ENCODE results near the gene PSMD3. TPM values are rescaled to one million over a fixed set of nuclear protein-coding genes. Genes with fewer than 3 reads are reported as not detected.

Gene PSMD3
- total and polyA plus RNA-seq, 9 of the 15 experiments (the other 6 are each of a cell fraction or from before 2014, with no cell fraction given), result 2.0 to 251 (median 135) TPM

GRCh38 chr17:39953471-39953888 lies 27.1 kb upstream of the PSMD3 start (continued):
- no peak for TF ChIP-seq ZNF518B (CRISPR knock-in tag; IDR thresholded peaks at IDR 0.05)
- no peak for TF ChIP-seq BRF1 (IDR thresholded peaks at IDR 0.05; ENCODE audit: borderline replicate concordance, extremely low read depth, insufficient read length)
- no peak for TF ChIP-seq ATF2 (CRISPR knock-in tag; IDR thresholded peaks at IDR 0.05)
- no peak for TF ChIP-seq E2F4 (CRISPR knock-in tag; IDR thresholded peaks at IDR 0.05; ENCODE audit: low read depth)
- no peak for TF ChIP-seq CHD2 (IDR thresholded peaks at IDR 0.05; ENCODE audit: low read depth, low read length)
- TF ChIP-seq NEUROD1 (IDR thresholded peaks at IDR 0.05; ENCODE audit: borderline replicate concordance, low read depth, low read length, partially characterized antibody), result no peak
- TF ChIP-seq ZNF133 (CRISPR knock-in tag; IDR thresholded peaks at IDR 0.05), result no peak
- 0 out of 2 replicates have a peak, but pooled peaks have one; percentile 19 for TF ChIP-seq TFAP4 (CRISPR knock-in tag; IDR thresholded peaks at IDR 0.05; ENCODE audit: borderline replicate concordance)
- no peak; the same call in 1 of the 2 replicates for TF ChIP-seq ZBTB7A (IDR thresholded peaks at IDR 0.05; ENCODE audit: borderline replicate concordance, control insufficient read depth, low read depth, low read length)
- no peak for TF ChIP-seq COPS2 (conservative IDR thresholded peaks at IDR 0.05)
- no peak for TF ChIP-seq DDX20 (tag; IDR thresholded peaks at IDR 0.05; ENCODE audit: low read depth)
- TF ChIP-seq KAT2B (IDR thresholded peaks at IDR 0.05; ENCODE audit: low read depth, low read length), result no peak
- peak; percentile 5; the same call in 1 of the 2 replicates for TF ChIP-seq MYC (IDR thresholded peaks at IDR 0.05; ENCODE audit: low read depth, low read length)
- no peak for TF ChIP-seq MYC (CRISPR knock-in tag; IDR thresholded peaks at IDR 0.05; ENCODE audit: borderline replicate concordance, low read depth)
- no peak for TF ChIP-seq SP2 (IDR thresholded peaks at IDR 0.05; ENCODE audit: extremely low read depth, low read depth, low read length, poor library complexity, severe bottlenecking)
- no peak for TF ChIP-seq L3MBTL2 (IDR thresholded peaks at IDR 0.05)

Measured in K562 (cell line).